KMS-11 (cell line): Measurements from ENCODE around the gene SLC19A1.

ENCODE experiments used
- H2AFZ ChIP-seq: fragments of 200-600 bp; sonication (generic); 2 replicates; pipeline ENCODE4 v1.6.1; 2016; ENCODE audit warnings: antibody characterized with exemption, mixed run types, low read depth
- H3K27ac ChIP-seq: fragments of 200-600 bp; sonication (generic); 2 replicates; pipeline ENCODE4 v1.6.1; 2016; ENCODE audit warnings: mild to moderate bottlenecking, mixed run types
- H3K27me3 ChIP-seq: fragments of 200-600 bp; sonication (generic); 2 replicates; pipeline ENCODE4 v1.6.1; 2017; ENCODE audit warnings: mild to moderate bottlenecking, low read depth, mixed run types, moderate library complexity; ENCODE audit not compliant: insufficient read depth
- H3K36me3 ChIP-seq: fragments of 200-600 bp; sonication (generic); 2 replicates; pipeline ENCODE4 v1.6.1; 2017; ENCODE audit warnings: mild to moderate bottlenecking, mixed run types; ENCODE audit not compliant: insufficient read depth
- H3K4me1 ChIP-seq: fragments of 200-600 bp; sonication (generic); 2 replicates; pipeline ENCODE4 v1.6.1; 2016; ENCODE audit warnings: mild to moderate bottlenecking, low read depth, mixed run types; ENCODE audit not compliant: poor library complexity, severe bottlenecking
- H3K4me2 ChIP-seq: fragments of 200-600 bp; sonication (generic); 2 replicates; pipeline ENCODE4 v1.7.0; 2016; ENCODE audit warnings: mild to moderate bottlenecking, mixed run types
- H3K4me3 ChIP-seq: fragments of 200-600 bp; sonication (generic); IDR thresholded peaks from 2 replicates; pipeline ENCODE4 v1.6.1; 2017; ENCODE audit warnings: low read depth, low read length, mixed read lengths; ENCODE audit not compliant: insufficient read depth
- H3K79me2 ChIP-seq: fragments of 200-600 bp; sonication (generic); 2 replicates; pipeline ENCODE4 v1.6.1; 2016; ENCODE audit warnings: low read depth, mixed run types; ENCODE audit not compliant: insufficient read depth
- H3K9ac ChIP-seq: fragments of 200-600 bp; sonication (generic); 2 replicates; pipeline ENCODE4 v1.6.1; 2016; ENCODE audit warnings: mild to moderate bottlenecking, mixed run types
- H4K20me1 ChIP-seq: fragments of 200-600 bp; sonication (generic); 2 replicates; pipeline ENCODE4 v1.6.1; 2016; ENCODE audit warnings: mild to moderate bottlenecking, mixed run types; ENCODE audit not compliant: insufficient read depth
- CTCF ChIP-seq: fragments of 200-600 bp; sonication (generic); conservative IDR thresholded peaks from 2 replicates; pipeline ENCODE4 v1.6.1; 2017; ENCODE audit warnings: low read depth, mild to moderate bottlenecking, antibody characterized with exemption, low read length, moderate library complexity, mixed read lengths

The SLC19A1 gene

GRCh38 chr21:45485686-45486442 lies 56.4 kb downstream of the SLC19A1 start:
- Histone ChIP-seq H3K27ac (no peak overlapping the region), H3K79me2 (no peaks in the 10 kb centered on the region), H3K9ac (no peak overlapping the region), H4K20me1 (no peaks in the 10 kb centered on the region), H3K4me3 (no peak overlapping the region), H2AFZ (no peak overlapping the region), H3K36me3 (no peaks in the 10 kb centered on the region), H3K4me1 (no peaks in the 10 kb centered on the region), H3K27me3 (peaks cover 72% of the 10 kb centered on the region), H3K4me2 (no peak overlapping the region)
- TF ChIP-seq CTCF: no peak

- no peak for TF ChIP-seq CTCF
- Histone ChIP-seq H4K20me1 (no peaks in the 10 kb centered on the region), H3K36me3 (no peaks in the 10 kb centered on the region), H3K4me1 (no peaks in the 10 kb centered on the region), H3K79me2 (no peaks in the 10 kb centered on the region), H3K27ac (no peak overlapping the region), H3K4me3 (no peak overlapping the region), H2AFZ (no peak overlapping the region), H3K9ac (no peak overlapping the region), H3K4me2 (no peak overlapping the region), H3K27me3 (peaks cover 73% of the 10 kb centered on the region)
Observed at GRCh38 chr21:45484318-45484717, 57.9 kb downstream of the SLC19A1 start.

- H2AFZ ChIP-seq: no peak overlapping the region
- no peaks in the 10 kb centered on the region for H4K20me1 ChIP-seq
- no peak overlapping the region for H3K4me2 ChIP-seq
- no peaks in the 10 kb centered on the region for H3K79me2 ChIP-seq
- no peak overlapping the region for H3K4me3 ChIP-seq
- H3K4me1 ChIP-seq: no peaks in the 10 kb centered on the region
- H3K9ac ChIP-seq: no peak overlapping the region
- no peak for TF ChIP-seq CTCF
- no peak overlapping the region for H3K27ac ChIP-seq
- no peaks in the 10 kb centered on the region for H3K36me3 ChIP-seq
- peaks cover 61% of the 10 kb centered on the region for H3K27me3 ChIP-seq
Observed at GRCh38 chr21:45482899-45483821, 59.1 kb downstream of the SLC19A1 start.

- no peaks in the 10 kb centered on the region for H3K4me1 ChIP-seq
- H2AFZ ChIP-seq: no peak overlapping the region
- no peak overlapping the region for H3K9ac ChIP-seq
- H3K36me3 ChIP-seq: no peaks in the 10 kb centered on the region
- peaks cover 54% of the 10 kb centered on the region for H3K27me3 ChIP-seq
- no peaks in the 10 kb centered on the region for H4K20me1 ChIP-seq
- no peak overlapping the region for H3K4me2 ChIP-seq
- TF ChIP-seq CTCF: no peak
- no peaks in the 10 kb centered on the region for H3K79me2 ChIP-seq
- H3K4me3 ChIP-seq: no peak overlapping the region
- no peak overlapping the region for H3K27ac ChIP-seq
Observed at GRCh38 chr21:45481977-45482898, 60.0 kb downstream of the SLC19A1 start.
